HG03025 (cell line): ENCODE results near the gene ULK4.

Experiments
- ATAC-seq: cut with Tn5 transposase; IDR thresholded peaks from one replicate; pipeline ENCODE4 v1.9.1; 2021; ENCODE audit warnings: mild to moderate bottlenecking, moderate library complexity; ENCODE audit not compliant: unreplicated experiment, low FRiP score

The ULK4 gene

DNA sequence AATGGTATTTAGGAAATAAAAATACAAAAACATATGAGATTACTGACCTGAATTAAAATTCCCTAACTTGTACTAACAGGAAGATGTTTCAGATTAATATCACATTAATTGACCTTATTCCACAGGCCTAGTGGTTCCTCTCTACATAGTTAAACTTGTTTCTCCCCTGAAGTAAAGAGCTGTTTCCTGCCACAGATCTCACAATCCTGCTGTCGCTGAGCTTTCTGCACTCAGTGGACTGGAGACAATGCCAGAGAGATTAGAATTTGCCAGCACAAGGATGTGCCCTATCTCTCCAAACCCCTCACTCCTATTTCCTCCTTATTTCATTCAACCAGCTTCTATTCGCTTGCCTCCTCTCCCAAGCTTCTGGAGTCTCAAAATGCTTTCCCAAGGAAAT lies 632.0 kb downstream of the ULK4 start:
- ATAC-seq = no peak

DNA sequence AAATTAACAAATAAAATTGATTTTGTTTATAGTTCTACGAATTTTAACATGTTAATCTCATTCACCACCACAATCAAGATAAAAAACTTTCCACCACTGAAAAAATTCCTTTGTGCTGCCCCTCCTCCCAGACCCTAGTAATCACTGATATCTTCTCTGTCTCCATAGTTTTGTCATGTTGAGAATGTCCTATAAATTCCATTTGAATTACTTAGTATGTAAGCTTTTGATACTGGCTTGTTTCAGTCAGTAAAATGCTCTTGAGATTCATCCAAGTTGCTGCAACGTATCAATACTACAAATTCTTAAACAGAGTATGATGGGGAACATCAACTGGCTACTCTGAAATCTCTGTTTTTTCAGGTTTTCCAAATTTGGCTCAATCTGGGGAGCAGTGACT lies 633.0 kb downstream of the ULK4 start:
- no peak for ATAC-seq

DNA sequence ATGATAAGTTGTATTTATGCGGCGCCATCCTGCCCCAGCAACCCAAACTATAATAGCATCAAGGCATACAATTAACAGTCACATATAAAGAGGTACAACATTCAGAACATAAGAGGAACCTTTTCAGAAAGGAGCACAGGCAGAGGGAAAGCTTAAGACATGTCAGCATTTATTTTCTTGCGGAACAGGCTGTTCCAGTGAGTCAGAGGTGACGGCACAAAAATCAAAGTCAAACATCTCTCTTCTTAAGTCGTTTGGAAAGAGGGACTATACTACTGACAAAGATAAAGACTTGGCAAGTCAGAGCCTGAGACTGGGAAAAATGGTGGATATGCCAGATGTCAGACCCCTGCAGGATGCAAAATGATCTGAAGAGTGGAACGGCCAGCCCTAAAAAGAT lies 634.2 kb downstream of the ULK4 start:
- no peak for ATAC-seq

DNA sequence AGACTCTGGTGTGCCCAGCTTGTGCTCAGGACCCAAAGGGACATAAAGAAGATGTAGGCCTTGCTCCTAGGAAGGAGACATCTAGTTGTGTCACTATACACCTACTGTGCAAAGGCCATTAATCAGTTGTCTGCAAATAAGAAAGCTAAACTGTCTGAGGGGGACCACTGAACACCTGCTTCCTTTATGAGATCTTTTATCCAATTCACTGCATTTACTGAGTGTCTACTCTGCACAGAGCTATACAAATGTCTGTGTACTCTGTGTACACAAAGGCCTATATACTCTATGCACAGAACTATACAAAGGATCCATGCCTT lies 637.8 kb downstream of the ULK4 start:
- no peak for ATAC-seq

DNA sequence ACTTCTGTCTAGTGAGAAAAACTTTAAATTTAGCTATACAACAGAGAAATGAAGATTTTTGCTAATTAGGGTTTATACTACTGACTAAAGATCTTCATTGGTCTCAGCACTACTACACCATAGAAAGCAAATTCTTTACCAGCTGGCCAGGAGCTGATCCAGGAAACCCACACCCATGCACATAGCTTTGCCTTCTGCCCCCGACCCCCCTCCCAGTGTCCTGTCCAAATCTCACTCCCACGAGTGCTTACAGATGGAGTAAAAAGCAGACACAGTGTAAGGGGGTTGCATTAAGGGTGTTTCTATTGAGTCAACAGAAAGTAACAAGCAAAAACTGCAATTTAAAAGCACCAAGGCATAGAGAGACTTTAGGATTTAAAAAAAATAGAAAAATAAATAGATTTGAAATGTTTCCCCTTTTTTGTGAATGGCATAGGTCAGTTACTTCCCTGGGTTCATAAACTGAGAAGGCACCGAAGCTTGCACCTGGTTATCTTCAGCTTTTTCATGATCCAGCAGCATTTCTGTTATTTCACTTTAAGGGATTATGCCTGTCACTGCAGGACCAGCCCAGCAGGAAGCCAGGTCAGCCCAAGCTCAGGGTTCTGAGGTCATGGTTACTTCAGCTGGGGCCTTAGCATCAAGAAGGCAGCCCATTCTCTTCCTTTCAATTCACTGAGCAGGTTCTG lies 638.3 kb downstream of the ULK4 start:
- ATAC-seq = no peak

DNA sequence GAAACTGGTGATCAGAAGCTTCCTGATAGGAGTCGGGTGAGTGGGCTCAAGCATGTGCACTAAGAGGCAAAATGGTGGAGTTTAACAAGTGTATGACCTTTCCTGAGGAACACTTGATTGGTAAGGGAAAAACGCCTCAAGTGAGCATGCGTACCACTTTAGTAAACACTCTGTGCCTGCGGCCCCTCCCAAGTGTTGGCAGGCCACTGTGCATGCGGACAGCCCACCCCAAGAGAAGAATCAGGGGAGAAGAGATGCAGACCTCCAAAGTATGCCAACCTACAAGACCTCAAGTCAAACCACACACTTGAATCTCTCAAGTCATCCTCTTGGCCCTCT lies 640.3 kb downstream of the ULK4 start:
- ATAC-seq = no peak

DNA sequence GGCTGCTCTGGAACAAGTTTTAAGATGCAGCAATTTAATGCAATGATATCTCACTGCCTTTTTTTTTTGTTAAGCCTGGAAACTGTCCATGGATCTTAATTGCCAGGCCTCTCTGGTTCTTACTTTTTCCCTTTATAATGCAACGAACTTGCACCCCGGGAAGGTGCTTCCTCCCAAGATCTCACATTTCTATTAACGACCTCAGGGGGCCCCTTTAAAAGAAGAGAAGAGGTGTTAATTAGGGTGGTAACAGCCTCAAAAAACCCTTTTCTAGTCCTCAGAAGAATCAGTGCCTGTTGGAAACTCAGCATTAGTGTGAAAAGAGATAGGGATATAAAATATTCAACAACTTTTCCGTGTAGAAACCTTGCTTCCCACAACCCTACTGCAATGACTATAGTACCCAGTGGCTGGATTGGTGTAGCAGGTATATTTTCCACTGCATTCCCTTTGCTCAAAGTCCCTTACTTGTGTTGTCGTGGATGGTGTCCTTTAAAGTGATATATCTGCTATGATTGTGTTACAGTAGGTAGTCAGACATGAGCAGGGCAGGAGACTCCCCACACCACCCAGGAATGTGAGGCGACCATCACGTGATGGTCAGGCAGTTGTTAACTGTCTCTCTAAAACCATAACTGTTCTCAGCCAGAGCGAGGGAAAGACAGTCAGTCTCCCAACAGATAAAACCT lies 640.8 kb downstream of the ULK4 start:
- ATAC-seq = no peak

DNA sequence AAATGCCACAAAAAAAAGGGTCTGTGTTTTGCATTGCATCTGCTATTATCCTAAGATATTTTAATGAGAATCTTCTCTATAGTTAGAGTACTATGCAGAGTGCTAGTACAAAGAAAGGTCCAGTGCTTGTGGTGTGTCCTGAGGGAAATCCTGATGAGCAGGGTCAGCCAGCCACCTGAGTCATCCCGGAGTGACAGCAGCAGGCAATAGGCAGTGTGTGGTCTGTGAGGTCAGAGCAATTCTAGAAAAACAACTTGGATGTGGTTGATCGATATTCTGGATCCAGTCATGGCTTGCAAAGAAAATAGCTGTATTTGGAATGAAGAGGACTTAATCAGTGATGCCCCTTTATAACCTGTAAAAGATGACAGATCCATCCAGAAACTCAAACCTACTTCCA lies 643.4 kb downstream of the ULK4 start:
- no peak for ATAC-seq

DNA sequence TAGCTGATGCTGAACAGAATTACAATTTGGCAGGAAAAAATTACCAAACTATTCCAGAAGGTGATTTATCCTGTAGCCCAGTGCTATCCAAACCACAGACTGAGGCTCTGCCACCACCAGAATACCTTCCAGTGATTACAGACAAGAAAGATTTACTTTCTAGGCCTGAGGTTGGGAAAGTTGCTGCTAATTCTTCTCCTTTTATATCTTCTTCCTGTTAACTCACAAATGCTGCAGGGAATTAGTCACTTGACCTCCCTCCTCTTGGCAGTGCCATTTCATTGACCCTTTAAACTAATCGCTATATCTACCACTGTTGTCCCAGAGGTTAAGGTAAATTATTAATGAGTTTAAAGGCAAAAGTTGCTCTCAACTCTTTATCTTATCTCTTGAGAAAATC lies 644.2 kb downstream of the ULK4 start:
- no peak for ATAC-seq

DNA sequence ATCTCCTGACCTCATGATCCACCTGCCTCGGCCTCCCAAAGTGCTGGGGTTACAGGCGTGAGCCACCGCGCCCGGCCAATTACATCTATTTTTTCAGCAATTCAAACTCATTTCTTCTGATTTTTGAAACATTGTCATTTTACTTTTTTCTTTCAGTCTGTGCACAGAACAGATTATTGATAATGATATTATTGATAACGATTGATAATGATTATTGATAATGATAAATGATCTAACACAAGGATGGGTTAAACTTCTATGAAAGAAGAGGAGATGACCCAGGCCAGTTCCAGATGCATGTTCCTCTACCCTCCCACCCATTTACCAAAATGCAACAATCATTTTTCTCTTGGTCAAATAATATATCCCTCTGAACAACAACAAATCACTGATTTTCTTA lies 644.6 kb downstream of the ULK4 start:
- no peak for ATAC-seq

DNA sequence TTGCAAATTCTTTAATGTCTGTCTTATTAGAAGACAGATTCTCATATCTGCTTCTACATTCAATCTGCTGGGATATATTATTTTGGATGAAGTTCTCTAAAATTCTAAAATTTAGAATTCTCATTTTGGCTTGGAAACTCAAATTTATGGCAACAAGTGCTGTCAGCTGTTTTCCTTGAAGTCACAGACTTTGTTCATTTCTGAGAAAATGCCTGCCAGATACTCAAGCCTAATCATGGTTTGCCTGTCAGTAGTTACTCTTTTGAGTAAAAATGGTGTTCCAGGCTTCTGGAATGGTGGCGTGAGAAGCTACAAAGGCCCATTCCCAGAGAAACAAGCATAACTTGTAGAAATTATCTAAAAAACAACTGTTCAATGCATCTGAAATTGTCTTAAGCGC lies 646.8 kb downstream of the ULK4 start:
- no peak for ATAC-seq

DNA sequence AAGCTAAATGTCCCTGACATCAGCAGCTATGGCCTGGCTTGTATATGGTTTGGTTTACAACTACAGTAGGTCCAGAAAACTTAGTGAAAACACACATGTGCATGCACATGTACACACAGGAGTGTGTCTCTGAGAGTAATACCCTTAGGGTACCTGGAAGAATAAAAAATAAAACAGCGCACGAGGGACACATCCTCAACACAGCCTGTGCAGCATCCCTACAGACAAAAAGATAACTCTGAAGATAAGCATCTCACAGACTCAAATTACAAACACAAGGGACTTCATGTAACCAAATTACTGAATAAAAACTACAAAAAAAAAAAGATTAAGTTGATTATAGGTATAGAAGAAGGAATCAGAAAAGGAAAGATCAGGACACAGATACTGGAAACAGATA lies 653.8 kb downstream of the ULK4 start:
- ATAC-seq = no peak

DNA sequence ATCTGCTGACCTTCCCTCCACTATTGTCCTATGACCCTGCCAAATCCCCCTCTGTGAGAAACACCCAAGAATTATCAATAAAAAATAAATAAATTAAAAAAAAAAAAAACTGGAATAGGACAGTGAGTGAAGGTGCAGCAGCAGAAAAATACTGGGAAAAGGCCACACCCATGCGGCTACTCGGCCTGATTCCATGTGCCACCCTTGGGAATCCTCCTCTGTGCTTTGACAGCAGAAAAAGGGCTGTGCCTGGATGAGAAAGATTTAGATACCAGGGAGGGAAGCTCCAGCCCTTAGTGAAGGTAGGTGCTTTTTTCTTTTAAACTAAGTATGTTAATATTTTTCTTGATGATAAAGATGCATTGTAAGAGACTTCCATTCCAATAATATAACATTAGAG lies 654.8 kb downstream of the ULK4 start:
- ATAC-seq = no peak

DNA sequence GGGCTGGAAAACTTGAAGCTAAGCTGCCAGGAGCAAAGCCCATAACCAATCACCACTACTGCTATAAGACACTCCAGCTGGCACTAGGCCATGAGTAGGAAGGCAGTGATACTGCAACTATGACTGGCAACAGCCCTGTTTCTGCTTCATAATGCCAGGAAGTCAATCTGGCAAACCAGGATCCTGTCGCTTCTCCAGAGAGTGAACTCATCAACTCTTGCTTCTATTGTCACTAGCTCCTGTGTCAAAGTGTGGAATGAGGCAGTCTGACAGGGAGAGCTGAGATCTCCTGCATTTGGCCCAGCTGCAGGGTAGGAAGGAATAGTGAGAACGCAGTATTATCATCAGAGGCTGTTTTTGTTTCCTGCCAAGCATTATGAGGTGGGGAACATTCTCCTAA lies 657.3 kb downstream of the ULK4 start:
- no peak for ATAC-seq

DNA sequence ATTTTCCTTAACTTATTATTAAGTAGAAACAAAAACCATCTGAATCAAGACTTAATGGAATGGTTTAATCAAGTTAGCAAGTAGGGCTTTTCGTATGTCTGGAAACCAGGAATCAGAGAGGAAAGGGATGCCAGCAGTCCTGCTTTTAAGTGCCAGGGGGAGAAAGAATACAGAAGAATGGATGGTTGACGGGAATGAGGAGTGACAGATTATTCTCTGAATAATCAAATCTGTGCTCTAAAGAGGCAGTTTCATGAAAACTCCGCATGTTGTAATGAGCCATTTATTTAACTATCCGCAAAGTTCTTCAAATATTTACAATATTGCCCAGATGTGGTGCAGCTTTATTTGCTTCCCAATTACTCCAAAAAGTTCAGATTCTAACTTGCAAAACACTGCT lies 659.6 kb downstream of the ULK4 start:
- no peak for ATAC-seq

DNA sequence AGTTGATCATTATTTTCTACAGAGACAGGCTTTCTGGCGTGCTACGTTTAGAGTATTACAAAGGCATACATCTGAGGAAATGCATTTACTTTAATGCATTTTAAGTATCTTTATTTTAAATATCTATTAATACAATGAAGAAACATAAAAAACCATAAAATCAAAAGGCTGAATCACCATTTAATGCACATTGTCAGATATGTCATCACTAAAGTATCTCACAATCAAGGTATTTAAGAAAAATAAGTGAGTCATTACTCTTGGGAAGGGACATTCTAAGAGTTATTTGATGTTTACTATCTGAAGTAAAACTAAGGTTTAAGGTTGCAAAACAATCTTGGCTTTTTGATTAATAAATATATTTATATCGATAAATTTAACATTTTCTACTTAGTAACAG lies 660.4 kb downstream of the ULK4 start:
- ATAC-seq = no peak

DNA sequence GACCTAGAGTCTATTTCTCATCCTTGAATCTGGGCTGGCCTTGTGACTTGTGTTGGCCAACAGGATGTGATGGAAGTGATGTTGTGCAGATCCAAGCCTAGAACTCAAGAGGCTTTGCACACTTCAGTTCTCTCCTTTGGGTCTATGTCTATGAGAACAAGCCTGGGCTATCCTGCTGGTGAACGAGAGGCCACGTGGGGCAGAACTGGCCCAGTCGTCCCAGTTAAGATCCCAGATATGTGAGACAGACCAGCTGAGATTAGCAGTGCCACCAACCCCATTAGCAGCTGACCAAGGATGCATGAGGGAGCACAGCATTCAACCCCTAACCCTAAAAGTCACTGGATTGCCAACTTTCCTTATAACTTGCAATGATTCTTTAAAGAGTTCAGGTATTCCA lies 662.9 kb downstream of the ULK4 start:
- ATAC-seq = no peak

DNA sequence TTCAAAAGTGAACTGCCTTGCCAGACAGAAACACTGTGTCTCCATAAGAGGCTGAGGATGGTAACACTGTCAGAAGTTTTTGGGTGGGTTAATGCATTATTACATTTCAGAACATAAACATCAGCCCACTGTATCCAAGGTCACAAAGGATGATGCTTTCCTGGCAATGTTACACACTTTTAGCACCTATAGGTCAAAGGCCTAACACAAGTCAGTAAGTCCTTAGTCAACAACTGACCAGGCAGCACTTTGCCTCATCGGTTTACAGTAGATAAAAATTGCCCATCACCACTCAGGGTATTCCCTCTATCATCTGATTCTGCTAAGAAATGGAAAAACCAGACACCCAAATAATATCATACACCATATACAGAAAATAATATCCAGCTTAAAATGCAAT lies 664.2 kb downstream of the ULK4 start:
- ATAC-seq = no peak

DNA sequence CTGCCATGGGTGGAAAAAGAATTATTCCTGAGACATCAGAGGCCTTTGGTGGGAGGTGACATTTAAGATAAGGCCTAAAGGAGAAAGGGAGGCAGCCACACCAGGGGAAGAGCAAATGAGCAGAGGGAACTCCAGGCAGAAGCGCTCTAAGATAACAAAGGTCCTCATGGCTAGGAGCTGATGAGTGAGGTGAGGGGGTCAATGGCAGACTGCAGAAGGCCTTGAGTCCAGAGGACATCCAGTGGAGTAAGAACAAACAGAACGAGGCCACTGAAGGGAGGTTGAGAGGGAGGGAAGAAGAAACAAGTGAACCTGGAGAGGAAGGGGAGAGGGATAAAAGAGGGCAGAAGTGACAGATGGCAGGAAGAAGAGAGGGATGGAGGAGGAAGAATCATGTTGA lies 665.3 kb downstream of the ULK4 start:
- ATAC-seq = no peak

DNA sequence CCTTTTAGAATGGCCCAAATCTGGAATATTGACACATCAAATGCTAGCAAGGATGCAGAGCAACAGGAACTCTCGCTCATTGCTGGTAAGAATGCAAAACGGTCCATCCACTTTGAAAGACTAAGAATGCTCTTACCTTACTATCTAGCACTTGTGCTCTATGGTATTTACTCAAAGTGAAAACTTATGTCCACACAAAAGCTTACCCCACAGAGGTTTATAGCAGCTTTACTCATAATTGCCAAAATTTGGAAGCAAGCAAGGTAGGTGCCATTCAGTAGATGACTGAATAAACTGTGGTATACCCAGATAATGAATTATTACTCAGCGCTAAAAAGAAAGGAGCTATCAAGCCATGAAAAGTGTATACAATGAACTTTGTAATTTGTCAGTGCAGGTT lies 666.2 kb downstream of the ULK4 start:
- no peak for ATAC-seq

DNA sequence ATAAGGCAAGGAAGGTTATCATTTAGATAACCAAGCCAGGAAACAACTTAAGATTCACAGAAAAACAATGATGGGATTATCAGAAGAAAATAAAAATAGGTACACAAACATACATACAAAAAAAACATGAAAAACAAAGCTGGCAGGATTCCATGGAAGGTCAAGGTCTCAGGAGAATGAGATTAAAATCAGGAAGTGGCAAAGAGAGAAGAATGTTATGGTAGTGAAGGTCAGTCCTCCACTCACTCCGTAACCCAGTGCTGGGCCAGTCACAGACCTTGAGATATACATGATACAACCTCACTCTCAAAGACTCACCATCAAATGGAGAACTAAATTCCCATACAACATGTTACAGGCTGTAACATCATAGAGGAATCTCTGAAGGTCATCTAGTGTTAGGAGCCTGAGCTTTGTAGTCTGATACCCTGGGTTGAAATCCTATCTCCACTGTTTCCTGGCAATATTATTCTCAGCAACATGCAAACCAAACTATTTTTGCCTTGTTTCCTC lies 668.7 kb downstream of the ULK4 start:
- ATAC-seq = no peak

DNA sequence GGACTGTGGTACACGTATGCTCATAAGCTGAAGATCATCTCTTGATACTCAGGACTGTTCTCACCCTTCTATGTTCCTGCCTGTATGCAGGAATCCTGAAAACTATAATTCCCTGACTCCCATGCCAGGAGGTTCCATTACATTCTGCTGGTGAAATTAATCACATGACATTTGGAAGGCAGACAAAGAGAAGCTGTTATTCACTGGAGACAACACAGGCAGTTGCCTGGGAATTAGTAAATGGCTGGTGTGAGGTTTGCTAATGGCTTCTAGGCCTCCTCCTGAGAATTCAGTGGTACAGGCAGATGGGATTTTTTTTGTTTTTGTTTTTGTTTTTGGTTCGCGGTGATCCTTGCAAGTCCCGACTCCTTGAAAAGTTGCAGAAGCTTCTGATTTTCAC lies 671.2 kb downstream of the ULK4 start:
- no peak for ATAC-seq

DNA sequence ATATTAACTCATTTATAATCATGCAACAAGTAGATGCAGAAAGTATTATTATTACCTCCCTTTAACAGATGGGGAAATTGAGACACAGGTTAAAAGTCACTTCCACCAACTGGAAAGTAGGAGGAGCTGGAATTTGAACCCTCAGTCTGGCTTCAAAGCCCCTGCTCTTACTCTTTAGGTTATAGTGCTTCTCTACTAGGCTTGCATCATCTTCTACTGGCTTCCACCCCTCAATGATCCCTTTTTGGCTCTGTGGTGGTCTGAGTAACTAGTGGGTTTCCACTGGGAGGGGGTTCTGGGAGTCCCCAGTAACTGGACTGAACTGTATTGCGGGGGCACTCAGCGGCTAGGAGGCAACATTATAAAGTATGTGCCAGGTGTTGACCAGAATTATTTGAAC lies 671.6 kb downstream of the ULK4 start:
- no peak for ATAC-seq
